NCI-H1930 (cell line): ENCODE measurements around the gene AKAIN1.

Source experiments
- DNase-seq, 2 experiments: peaks; one replicate each; lab custom pipeline; 2025; lab: John Stamatoyannopoulos, UW

AKAIN1 gene

GRCh38 chr18:5093902-5094301, 103.2 kb downstream of the AKAIN1 start:
- DNase-seq: no peak
